ENCODE data around the gene CHST11.
A peak's percentile ranks its signal among the peaks of the same experiment; 100 is the strongest.

The CHST11 gene

DNA sequence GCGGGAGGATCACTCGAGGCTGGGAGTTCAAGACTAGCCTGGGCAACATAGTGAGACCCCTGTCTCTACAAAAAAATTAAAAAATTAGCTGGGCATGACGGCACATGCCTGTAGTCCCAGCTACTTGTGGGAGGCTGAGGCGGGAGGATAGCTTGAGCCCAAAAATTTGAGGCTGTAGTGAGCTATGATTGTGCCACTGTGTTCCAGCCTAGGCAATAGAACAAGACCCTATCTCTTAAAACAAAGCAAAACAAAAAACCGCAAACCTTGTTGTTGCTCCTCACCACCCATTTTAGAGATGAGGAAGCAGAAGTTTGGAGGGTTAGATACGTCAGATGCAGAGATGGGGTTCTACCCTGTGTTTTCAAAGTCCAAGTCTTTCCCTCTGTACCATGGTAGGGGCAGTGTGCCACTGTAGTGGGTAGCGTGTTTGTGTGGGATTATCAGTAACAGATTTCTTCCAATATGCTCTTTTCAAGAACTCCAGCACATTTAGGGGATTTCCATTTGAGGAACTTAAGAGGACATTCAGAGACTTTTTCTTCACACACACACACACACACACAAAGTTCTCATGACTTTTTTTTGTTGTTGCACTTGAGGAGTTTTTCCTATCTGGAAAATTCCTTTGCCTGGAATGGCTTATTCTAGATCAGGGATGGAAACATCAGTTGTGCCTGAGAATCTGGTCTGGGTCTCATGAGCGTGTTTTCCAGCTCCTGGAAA, 186.5 kb downstream of the CHST11 start:
- no peak overlapping the region for H3K27ac ChIP-seq (ENCODE audit: low read depth, low read length)
- no peaks in the 10 kb centered on the region for H3K79me2 ChIP-seq (ENCODE audit: control insufficient read depth, low read length)

DNA sequence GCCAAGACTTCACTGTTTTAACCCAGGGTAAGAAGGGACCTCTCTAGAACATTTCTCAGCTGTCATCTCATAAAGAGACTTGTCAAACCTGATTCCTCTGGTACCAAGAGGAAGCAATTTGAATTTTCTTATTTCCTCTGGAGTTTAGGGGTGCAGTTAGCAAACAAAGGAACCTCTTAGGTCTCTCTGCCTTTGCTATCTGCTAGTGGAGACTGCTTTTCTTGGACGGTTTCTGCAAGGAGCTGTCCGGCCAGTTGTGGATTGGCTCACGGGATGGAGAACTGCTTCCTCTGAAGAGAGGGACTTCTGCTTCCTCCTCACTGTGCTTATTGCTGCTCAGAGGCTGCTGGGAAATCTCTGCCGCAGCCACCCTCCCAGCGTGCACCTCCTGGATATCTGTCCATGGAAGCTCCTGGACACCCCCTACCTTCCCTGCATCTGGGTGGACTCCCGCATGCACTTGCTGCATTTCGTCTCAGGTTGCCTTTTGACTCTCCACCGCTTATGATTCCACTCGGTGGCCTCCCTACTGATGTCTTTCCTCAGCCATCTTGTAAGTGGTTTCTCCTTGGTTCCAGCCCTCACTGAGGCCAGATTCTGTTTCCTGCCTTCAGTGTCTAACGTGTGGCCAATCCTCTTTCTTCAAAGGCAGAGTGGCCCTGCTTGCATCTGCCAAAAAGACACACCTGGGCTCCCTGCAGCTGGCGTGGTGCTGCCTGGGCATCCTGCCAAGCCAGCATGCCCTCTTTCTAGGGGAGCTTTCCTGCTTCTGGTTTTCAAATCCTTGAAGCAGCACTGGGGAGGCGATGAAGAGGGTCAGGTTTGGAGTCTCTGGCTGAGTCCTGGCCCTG, 187.3 kb downstream of the CHST11 start:
- H3K4me2 ChIP-seq (ENCODE audit: low read length) = peak overlapping the region; percentile 54
- H3K27ac ChIP-seq (ENCODE audit: low read depth, low read length) = no peak overlapping the region
- H3K9me2 ChIP-seq (replicated peaks; ENCODE audit: control insufficient read depth, low read length) = no peaks in the 10 kb centered on the region
- no peaks in the 10 kb centered on the region for H3K79me2 ChIP-seq (ENCODE audit: control insufficient read depth, low read length)
- H3K4me1 ChIP-seq (ENCODE audit: control insufficient read depth, low read length) = peaks cover 24% of the 10 kb centered on the region
- no peaks in the 10 kb centered on the region for H4K20me1 ChIP-seq (ENCODE audit: control insufficient read depth, insufficient read depth, low read depth, low read length)
- peak overlapping the region; percentile 5; the same call in 1 of the 2 replicates for H3K4me3 ChIP-seq (ENCODE audit: low read length)
- H3F3A ChIP-seq (ENCODE audit: control insufficient read depth, insufficient read depth) = no peaks in the 10 kb centered on the region
- no peaks in the 10 kb centered on the region for H3K27me3 ChIP-seq (ENCODE audit: control insufficient read depth, low read length)
- no peak for TF ChIP-seq EZH2phosphoT487 (IDR thresholded peaks at IDR 0.05; ENCODE audit: borderline replicate concordance, low read length)
- TF ChIP-seq, protein P1, sequence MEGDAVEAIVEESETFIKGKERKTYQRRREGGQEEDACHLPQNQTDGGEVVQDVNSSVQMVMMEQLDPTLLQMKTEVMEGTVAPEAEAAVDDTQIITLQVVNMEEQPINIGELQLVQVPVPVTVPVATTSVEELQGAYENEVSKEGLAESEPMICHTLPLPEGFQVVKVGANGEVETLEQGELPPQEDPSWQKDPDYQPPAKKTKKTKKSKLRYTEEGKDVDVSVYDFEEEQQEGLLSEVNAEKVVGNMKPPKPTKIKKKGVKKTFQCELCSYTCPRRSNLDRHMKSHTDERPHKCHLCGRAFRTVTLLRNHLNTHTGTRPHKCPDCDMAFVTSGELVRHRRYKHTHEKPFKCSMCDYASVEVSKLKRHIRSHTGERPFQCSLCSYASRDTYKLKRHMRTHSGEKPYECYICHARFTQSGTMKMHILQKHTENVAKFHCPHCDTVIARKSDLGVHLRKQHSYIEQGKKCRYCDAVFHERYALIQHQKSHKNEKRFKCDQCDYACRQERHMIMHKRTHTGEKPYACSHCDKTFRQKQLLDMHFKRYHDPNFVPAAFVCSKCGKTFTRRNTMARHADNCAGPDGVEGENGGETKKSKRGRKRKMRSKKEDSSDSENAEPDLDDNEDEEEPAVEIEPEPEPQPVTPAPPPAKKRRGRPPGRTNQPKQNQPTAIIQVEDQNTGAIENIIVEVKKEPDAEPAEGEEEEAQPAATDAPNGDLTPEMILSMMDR (IDR thresholded peaks at IDR 0.05; ENCODE audit: low read depth, low read length, poor library complexity, severe bottlenecking) = no peak
- peaks cover 12% of the 10 kb centered on the region; the same call in 1 of the 2 replicates for H3K9me3 ChIP-seq (ENCODE audit: control insufficient read depth, insufficient read depth, low read length)
- H3K36me3 ChIP-seq (ENCODE audit: control insufficient read depth, low read length) = 0 out of 2 replicates have a peak, but pooled peaks cover 3% of the 10 kb centered on the region

More for the DNA sequence above, 186.5 kb downstream of the CHST11 start:
- Histone ChIP-seq H3K9me2 (replicated peaks; ENCODE audit: control insufficient read depth, low read length) (no peaks in the 10 kb centered on the region), H3F3A (ENCODE audit: control insufficient read depth, insufficient read depth) (no peaks in the 10 kb centered on the region), H3K9me3 (ENCODE audit: control insufficient read depth, insufficient read depth, low read length) (peaks cover 12% of the 10 kb centered on the region; the same call in 1 of the 2 replicates), H3K4me3 (ENCODE audit: low read length) (peak overlapping the region; percentile 5; the same call in 1 of the 2 replicates), H4K20me1 (ENCODE audit: control insufficient read depth, insufficient read depth, low read depth, low read length) (no peaks in the 10 kb centered on the region), H3K36me3 (ENCODE audit: control insufficient read depth, low read length) (0 out of 2 replicates have a peak, but pooled peaks cover 3% of the 10 kb centered on the region), H3K4me1 (ENCODE audit: control insufficient read depth, low read length) (peaks cover 24% of the 10 kb centered on the region), H3K4me2 (ENCODE audit: low read length) (peak overlapping the region; percentile 54), H3K27me3 (ENCODE audit: control insufficient read depth, low read length) (no peaks in the 10 kb centered on the region)
- TF ChIP-seq EZH2phosphoT487 (IDR thresholded peaks at IDR 0.05; ENCODE audit: borderline replicate concordance, low read length) = no peak
- TF ChIP-seq, protein P1 (IDR thresholded peaks at IDR 0.05; ENCODE audit: low read depth, low read length, poor library complexity, severe bottlenecking) = no peak

DNA sequence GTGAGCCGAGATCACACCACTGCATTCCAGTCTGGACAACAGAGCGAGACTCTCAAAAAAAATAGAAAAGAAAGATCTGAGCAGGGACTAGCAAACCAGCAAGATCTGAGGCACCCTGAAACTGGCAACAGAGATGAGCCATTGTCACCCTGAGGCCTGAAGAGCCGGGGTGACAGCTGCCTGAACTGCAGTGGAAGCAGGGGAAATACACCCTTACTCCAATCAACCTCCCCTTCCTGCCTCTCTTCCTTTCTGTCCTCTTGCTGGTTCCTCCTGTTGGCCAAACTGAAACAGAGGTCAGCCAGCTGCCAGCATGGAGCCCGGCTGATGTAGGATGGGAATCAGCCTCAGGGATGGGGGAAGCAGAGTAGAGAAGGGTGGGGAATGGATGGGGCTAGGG, 192.0 kb downstream of the CHST11 start:
- Histone ChIP-seq H3K4me2 (ENCODE audit: low read length) (no peak overlapping the region), H3K4me3 (ENCODE audit: low read length) (no peak overlapping the region), H3K27ac (ENCODE audit: low read depth, low read length) (no peak overlapping the region), H3K79me2 (ENCODE audit: control insufficient read depth, low read length) (no peaks in the 10 kb centered on the region), H3K9me2 (replicated peaks; ENCODE audit: control insufficient read depth, low read length) (no peaks in the 10 kb centered on the region), H4K20me1 (ENCODE audit: control insufficient read depth, insufficient read depth, low read depth, low read length) (peaks cover 2% of the 10 kb centered on the region; the same call in 1 of the 2 replicates), H3K4me1 (ENCODE audit: control insufficient read depth, low read length) (peaks cover 9% of the 10 kb centered on the region), H3K27me3 (ENCODE audit: control insufficient read depth, low read length) (no peaks in the 10 kb centered on the region), H3F3A (ENCODE audit: control insufficient read depth, insufficient read depth) (no peaks in the 10 kb centered on the region), H3K9me3 (ENCODE audit: control insufficient read depth, insufficient read depth, low read length) (no peaks in the 10 kb centered on the region), H3K36me3 (ENCODE audit: control insufficient read depth, low read length) (no peaks in the 10 kb centered on the region)
- TF ChIP-seq, protein P1 (IDR thresholded peaks at IDR 0.05; ENCODE audit: low read depth, low read length, poor library complexity, severe bottlenecking) = no peak
- no peak for TF ChIP-seq EZH2phosphoT487 (IDR thresholded peaks at IDR 0.05; ENCODE audit: borderline replicate concordance, low read length)

Data from DOHH2 (cell line).